OCI-LY7 (cell line): Measurements from ENCODE around the gene FAM200B.

Source experiments
- CTCF ChIP-seq: fragments of 200-600 bp; sonication (generic); conservative IDR thresholded peaks from 2 replicates; pipeline ENCODE4 v1.5.1; 2014; ENCODE audit warnings: mild to moderate bottlenecking, antibody characterized with exemption, low read length, moderate library complexity, mixed read lengths
- EZH2phosphoT487 ChIP-seq: fragments of 200-600 bp; sonication (generic); IDR thresholded peaks from 2 replicates; pipeline ENCODE4 v1.6.1; 2018; ENCODE audit warnings: low read depth, borderline replicate concordance, mild to moderate bottlenecking, mixed run types, antibody characterized with exemption, low read length, moderate library complexity, mixed read lengths

DNA sequence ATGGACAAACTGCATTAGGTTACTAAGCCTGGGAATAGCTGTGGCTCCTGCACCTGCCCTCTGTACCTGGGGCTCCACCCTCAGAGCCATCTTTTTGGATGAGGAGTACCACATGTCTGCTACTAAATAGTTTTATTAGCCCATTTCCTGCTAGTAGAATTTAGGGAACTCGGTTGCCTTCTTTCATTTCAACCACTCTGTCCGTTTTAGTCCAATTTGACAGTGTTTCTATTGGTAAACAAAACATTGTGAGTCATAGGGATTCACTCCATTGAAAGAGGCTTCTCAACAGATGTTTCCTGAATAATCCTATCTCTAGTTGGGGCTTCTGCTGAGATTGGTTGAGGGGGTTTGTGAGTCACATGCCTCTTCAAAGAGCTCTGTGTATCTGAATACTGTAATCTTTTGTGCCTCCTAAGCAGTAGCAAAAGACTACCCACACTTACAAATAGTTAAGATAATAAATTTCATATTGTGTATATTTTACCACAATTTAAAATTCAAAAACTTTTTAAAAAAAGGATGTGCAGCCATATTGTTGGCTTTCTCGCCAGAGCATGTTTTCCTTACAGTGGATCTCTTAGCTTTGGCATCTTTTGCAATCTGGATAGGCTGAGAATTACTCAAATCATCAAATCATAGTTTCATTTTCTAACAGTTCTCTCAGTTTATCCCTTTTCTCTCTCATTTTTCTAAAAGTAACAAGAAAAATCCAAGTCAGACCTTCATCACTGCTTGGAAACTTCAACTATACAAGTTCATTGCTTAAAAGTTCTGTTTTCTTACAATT is 9.9 kb downstream of the FAM200B start:
- no peak for TF ChIP-seq CTCF
- no peak for TF ChIP-seq EZH2phosphoT487
